ENCODE measurements around the gene CTSH. TPM values are rescaled to one million over a fixed set of nuclear protein-coding genes. Genes with fewer than 3 reads are reported as not detected.
"Not testable (repeated sequence)": the region's sequence is repeated elsewhere in the genome, so short reads cannot be mapped to it uniquely, and the experiment has no call there.

Gene CTSH
- total RNA-seq, 1 experiment from 2014 or later, result 123 TPM

DNA sequence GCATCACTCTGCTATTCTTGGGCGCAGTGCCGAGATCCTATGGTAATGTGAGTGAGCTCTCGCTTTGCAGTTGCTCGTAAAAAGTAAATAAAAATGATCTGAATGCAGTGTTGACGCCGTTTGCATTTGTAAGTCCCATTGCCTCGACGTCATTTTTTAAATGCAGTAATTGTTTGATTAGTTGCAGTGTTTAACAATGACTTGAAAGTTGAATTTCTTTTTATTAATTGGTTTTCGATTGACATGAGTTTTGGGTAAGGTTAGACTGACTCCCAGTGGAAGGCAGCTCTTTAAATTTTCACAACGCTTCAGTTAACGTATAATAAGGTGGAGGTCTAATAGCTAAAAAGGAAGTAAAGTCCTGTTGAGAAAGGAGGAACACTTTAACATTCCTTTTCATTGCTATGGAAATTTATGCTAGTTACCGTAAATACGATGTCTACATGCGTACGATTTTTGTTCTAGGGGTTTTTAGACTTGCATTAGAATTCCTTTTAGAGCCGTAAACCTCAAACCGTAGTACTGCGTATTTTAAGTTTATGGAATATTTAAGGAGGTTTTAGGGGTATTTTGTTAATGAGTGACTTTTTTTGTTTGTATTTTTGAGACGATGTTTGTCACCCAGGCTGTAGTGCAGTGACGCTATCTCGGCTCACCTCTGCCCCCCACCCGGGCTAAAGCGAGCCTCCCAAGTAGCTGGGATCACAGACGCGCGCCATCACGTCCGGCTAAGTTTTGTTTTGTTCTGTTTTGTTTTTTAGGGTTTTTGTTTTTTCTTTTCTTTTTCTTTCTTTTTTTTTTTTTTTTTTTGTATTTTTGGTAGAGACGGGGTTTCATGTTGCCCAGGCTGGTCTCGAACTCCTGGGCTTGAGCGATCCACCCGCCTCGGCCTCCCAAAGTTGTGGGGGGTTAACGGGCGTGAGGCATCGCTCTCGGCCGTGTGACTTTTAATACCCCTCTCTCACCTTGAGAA, 70.8 kb downstream of the CTSH start:
- DNase-seq (ENCODE audit: low read depth), result no peak
- in situ Hi-C loops (cut with HindIII; ENCODE audit: low pct_unique_long_range_greater_than_20kb, low sequenced_read_pairs), result no loop called here

DNA sequence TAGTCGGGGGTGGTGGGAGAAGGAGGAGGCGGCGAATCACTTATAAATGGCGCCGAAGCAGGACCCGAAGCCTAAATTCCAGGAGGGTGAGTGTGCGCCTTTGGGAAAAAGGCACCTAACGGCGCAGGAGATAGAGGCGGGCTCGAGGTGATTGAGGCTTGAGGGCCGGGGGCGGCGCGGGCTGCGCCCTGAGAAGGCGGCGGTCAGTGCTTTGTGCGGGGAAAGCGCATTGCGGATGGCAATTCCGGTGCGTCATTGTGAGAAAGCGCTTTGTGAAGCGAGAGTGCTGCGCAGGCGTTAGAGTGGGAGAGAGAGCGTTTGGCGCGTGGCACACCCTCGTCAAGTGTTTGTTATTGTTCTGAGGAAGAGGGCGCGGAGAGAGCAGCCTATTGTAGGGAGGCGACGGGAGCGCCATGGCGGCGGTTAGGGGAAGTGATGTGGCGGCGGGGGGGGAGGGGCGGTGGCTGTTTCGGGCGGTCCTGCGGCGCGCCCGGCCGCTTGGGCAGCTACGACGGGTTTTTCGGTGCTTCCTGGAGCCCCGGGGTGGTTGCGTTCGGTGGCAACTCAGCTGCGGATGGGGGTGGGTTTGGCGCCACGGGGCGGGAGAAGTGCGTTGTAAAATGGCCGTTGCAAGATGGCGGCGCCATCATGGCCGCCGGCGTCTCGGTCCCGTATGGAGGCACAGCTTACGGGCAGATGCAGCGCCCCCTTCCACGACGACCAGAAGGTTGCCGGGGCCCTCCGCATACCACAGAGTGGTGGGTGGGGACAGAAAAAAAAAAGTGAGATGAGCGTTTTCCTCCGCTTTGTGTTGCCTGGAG, 71.7 kb downstream of the CTSH start:
- in situ Hi-C loops (cut with HindIII; ENCODE audit: low pct_unique_long_range_greater_than_20kb, low sequenced_read_pairs), result no loop called here
- DNase-seq (ENCODE audit: low read depth), result peak; percentile 96

DNA sequence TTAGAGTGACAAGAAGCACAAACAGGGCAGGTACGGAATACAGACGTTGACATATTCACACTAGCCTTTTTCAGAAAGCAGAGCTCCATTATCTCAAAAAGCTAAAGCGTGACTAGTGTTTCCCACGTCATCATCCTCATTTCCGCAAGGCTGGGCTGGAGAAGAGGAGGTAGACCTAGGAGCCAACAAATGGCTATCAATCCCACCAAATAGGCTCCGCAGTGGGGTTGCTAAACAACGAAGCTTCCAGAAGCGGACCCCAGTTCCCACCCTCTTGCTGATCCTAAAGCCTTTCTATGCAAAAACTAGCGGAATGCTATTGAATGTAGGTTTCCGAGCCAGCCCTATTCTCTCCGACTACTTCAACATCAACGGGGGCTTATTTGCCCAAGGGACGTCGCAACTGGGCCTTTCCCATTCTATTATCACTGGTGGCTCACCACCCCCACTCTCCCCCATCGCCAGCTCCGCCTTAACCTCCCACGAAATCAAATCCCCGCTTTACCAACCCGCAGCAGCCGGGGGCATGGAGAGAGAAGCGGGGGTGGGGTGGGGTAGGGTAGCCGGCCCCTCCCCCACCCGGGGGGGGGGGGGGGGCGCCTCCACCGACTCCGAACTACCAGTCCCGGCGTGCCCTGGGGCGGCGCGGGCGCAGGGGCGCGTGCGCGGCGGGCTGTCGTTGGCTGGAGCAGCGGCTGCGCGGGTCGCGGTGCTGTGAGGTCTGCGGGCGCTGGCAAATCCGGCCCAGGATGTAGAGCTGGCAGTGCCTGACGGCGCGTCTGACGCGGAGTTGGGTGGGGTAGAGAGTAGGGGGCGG, 72.5 kb downstream of the CTSH start, which contains the start of gene MORF4L1:
TSS of gene MORF4L1 (plus strand) at position 736 of the 817 bp plus-strand sequence. CDS start 128 bp downstream, outside the sequence.
- in situ Hi-C loops (cut with HindIII; ENCODE audit: low pct_unique_long_range_greater_than_20kb, low sequenced_read_pairs), result no loop called here
- peak; percentile 89 for DNase-seq (ENCODE audit: low read depth)

DNA sequence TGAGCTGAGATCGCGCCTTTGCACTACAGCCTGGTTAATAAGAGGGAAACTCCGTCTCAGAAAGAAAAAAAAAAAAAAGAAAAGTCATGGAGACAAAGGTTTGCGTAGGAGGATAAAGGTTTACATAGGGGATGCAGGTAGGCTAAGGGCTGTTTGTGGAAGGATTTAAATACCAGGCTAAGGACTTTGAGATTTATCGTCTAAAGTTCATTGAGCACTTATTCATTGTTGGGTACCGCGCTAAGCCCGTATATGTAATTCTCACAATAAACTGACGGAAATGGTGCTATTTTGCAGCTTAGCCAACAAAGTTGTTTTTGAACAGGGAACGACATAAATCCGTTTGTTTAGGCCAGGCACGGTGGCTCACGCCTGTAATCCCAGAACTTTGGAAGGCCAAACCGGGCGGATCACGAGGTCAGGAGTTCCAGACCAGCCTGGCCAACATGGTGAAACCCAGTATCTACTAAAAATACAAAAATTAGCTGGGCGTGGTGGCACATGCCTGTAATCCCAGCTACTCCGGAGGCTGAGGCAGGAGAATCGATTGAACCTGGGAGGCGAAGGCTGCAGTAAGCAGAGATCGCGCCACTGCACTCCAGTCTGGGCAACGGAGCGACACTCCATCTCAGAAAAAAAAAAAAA, 73.2 kb downstream of the CTSH start:
- not testable (repeated sequence) for DNase-seq (ENCODE audit: low read depth)

More for the DNA sequence above, 73.2 kb downstream of the CTSH start:
- in situ Hi-C loops (cut with HindIII; ENCODE audit: low pct_unique_long_range_greater_than_20kb, low sequenced_read_pairs), result not testable (repeated sequence)

Other genes starting within 250 kb of the CTSH start
- 4.6 and 5.7 TPM in 2 replicates for gene ADAMTS7, start 133.6 kb downstream of the CTSH start, total RNA-seq (2014; rRNA removed; shearing (Covaris generic); ENCODE audit: low replicate concordance)
- 373 and 495 TPM in 2 replicates for gene MORF4L1, start 72.2 kb downstream of the CTSH start, total RNA-seq (2014; rRNA removed; shearing (Covaris generic); ENCODE audit: low replicate concordance)
- gene RASGRF1, start 145.7 kb upstream of the CTSH start, total RNA-seq (2014; rRNA removed; shearing (Covaris generic); ENCODE audit: low replicate concordance), result not detected in 2 replicates

Data from Caki2 (cell line).